HL-60 (cell line): ENCODE data around the gene C2orf72.

Experiments
- POLR2AphosphoS5 ChIP-seq: IDR thresholded peaks from 2 replicates; pipeline ENCODE4 v1.6.1; 2012; ENCODE audit warnings: low read depth
- TF ChIP-seq, protein P1 (sequence below): IDR thresholded peaks from one replicate; pipeline ENCODE4 v1.5.1; 2011; ENCODE audit warnings: low read length, control low read depth, inconsistent platforms; ENCODE audit not compliant: insufficient read depth
- TF ChIP-seq, protein P2 (sequence below): IDR thresholded peaks from 2 replicates; pipeline ENCODE4 v1.6.1; 2012; ENCODE audit warnings: low read depth; ENCODE audit not compliant: insufficient replicate concordance

DNA sequence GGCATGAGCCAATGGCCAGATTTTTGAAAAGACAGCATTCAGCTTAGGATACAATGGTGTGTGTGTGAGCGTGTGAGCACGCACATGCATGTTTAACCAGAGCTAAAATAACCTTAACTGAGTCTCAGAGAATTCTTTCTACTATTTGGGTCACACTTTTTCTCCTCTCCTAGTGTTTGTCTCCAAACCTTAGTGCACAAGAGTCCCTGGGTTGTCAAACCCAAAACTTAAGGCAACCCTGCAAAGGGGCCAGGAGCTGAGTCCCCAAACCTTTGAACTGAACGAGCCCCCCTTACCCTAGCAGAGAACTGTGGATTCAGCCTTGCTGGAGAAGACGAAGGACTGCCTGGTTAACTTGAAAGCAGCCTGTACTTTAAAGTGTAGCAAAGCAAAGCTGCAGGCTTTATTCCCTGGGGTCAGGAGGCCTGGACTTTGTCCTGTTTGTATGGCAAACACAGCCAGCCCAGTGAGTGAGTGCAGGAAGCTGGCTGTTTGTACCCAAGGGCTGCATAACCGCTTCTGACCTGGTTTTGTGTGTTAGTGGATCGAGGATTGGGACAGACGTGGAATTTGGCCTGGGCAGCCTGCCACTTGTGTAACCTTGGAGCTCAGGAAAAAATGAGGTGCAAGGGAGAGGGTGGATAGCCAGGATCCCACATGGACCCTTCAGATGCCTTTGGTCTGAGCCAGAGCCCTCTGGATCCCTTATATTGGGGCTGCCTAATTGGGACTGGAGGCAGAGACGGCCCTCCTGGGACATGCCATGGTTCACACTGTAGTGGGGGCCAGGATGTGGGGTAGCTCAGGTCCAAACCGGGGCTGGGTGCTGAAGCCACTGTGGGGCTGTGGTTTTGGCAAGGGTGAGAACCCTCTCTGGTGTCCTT, 12.9 kb downstream of the C2orf72 start:
- TF ChIP-seq, protein P1, sequence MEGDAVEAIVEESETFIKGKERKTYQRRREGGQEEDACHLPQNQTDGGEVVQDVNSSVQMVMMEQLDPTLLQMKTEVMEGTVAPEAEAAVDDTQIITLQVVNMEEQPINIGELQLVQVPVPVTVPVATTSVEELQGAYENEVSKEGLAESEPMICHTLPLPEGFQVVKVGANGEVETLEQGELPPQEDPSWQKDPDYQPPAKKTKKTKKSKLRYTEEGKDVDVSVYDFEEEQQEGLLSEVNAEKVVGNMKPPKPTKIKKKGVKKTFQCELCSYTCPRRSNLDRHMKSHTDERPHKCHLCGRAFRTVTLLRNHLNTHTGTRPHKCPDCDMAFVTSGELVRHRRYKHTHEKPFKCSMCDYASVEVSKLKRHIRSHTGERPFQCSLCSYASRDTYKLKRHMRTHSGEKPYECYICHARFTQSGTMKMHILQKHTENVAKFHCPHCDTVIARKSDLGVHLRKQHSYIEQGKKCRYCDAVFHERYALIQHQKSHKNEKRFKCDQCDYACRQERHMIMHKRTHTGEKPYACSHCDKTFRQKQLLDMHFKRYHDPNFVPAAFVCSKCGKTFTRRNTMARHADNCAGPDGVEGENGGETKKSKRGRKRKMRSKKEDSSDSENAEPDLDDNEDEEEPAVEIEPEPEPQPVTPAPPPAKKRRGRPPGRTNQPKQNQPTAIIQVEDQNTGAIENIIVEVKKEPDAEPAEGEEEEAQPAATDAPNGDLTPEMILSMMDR, result no peak
- no peak for TF ChIP-seq POLR2AphosphoS5
- TF ChIP-seq, protein P2, sequence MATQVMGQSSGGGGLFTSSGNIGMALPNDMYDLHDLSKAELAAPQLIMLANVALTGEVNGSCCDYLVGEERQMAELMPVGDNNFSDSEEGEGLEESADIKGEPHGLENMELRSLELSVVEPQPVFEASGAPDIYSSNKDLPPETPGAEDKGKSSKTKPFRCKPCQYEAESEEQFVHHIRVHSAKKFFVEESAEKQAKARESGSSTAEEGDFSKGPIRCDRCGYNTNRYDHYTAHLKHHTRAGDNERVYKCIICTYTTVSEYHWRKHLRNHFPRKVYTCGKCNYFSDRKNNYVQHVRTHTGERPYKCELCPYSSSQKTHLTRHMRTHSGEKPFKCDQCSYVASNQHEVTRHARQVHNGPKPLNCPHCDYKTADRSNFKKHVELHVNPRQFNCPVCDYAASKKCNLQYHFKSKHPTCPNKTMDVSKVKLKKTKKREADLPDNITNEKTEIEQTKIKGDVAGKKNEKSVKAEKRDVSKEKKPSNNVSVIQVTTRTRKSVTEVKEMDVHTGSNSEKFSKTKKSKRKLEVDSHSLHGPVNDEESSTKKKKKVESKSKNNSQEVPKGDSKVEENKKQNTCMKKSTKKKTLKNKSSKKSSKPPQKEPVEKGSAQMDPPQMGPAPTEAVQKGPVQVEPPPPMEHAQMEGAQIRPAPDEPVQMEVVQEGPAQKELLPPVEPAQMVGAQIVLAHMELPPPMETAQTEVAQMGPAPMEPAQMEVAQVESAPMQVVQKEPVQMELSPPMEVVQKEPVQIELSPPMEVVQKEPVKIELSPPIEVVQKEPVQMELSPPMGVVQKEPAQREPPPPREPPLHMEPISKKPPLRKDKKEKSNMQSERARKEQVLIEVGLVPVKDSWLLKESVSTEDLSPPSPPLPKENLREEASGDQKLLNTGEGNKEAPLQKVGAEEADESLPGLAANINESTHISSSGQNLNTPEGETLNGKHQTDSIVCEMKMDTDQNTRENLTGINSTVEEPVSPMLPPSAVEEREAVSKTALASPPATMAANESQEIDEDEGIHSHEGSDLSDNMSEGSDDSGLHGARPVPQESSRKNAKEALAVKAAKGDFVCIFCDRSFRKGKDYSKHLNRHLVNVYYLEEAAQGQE, result no peak
